HepG2 (cell line): ENCODE data around the gene CREB3. TPM values are rescaled to one million over a fixed set of nuclear protein-coding genes. Genes with fewer than 3 reads are reported as not detected.
A peak's percentile ranks its signal among the peaks of the same experiment; 100 is the strongest.

Source experiments
- ATAC-seq: fragments of 200-7000 bp; cut with Tn5 transposase; 3 replicates; pipeline ENCODE4 v1.9.1; 2020; ENCODE audit warnings: mild to moderate bottlenecking, moderate library complexity
- BruUV-seq: library from RNA; stranded (reverse); fragments of 400-500 nt; replicated peaks from 2 replicates; lab custom pipeline; 2021; lab: Mats Ljungman, UMichigan
- CTCF ChIA-PET: fragments of 300-600 bp; formaldehyde crosslinking; extraction: SDS; loops from one replicate; lab custom pipeline; 2021; ENCODE audit warnings: low total read pairs, inconsistent platforms, low intra/inter-chr PET ratio; lab: Yijun Ruan, JAX
- POLR2A ChIA-PET: fragments of 350-600 bp; sonication (Branson Sonifier 250); formaldehyde crosslinking; loops from one replicate; lab custom pipeline; 2020; ENCODE audit warnings: antibody characterized with exemption, inconsistent platforms; lab: Yijun Ruan, JAX
- DNase-seq: peaks from one replicate; pipeline ENCODE4 v3.0.0-alpha.2; 2015; ENCODE audit warnings: low spot score
- FAIRE-seq: peaks from 3 replicates; lab custom pipeline; 2011; peaks lifted over from hg19 to GRCh38; lab: Jason Lieb, UNC
- H2AFZ ChIP-seq: one replicate; pipeline ENCODE4 v1.6.1; 2011; ENCODE audit warnings: low read length, inconsistent platforms
- H3K27ac ChIP-seq: fragments of 300-600 bp; 3 replicates; pipeline ENCODE4 v1.8.0; 2011; ENCODE audit warnings: mixed run types, mild to moderate bottlenecking, mixed read lengths, low read length, inconsistent platforms; ENCODE audit not compliant: insufficient read depth; ENCODE audit errors: extremely low read length
- H3K27me3 ChIP-seq, 2 experiments: fragments of 200-600 bp in 1 of 2; 2 replicates in 1 of 2; 3 replicates in 1 of 2; pipeline versions ENCODE4 v1.6.0 to v1.8.0; 2011; ENCODE audit warnings: low read length in 2 of 2, mild to moderate bottlenecking in 2 of 2, moderate library complexity in 2 of 2, inconsistent platforms in 1 of 2; ENCODE audit not compliant: insufficient read depth in 2 of 2, control insufficient read depth in 1 of 2
- H3K36me3 ChIP-seq, 2 experiments: fragments of 200-600 bp in 1 of 2; replicated peaks in 1 of 2; 2 replicates in 1 of 2; 3 replicates in 1 of 2; pipeline versions ENCODE4 v1.5.1 to v1.8.0; 2011; ENCODE audit warnings: low read length in 2 of 2, inconsistent platforms in 1 of 2; ENCODE audit not compliant: insufficient read depth in 2 of 2, control insufficient read depth in 1 of 2
- H3K4me1 ChIP-seq: 2 replicates; pipeline ENCODE4 v1.5.1; 2012; ENCODE audit warnings: low read length, inconsistent platforms; ENCODE audit not compliant: insufficient read depth
- H3K4me2 ChIP-seq: 2 replicates; pipeline ENCODE4 v1.6.0; 2011; ENCODE audit warnings: low read depth, low read length, inconsistent platforms
- H3K4me3 ChIP-seq, 3 experiments: fragments of 200-600 bp in 1 of 3; sonication (generic), shearing (Covaris generic) in 1 of 3; replicated peaks in 1 of 3; 2 replicates each; pipeline ENCODE4 v1.5.1; 2011 to 2016; ENCODE audit warnings: low read length in 3 of 3, inconsistent platforms in 2 of 3, low read depth in 2 of 3, mild to moderate bottlenecking in 2 of 3, control low read depth in 1 of 3, mixed read lengths in 1 of 3; ENCODE audit not compliant: insufficient read depth in 1 of 3
- H3K79me2 ChIP-seq: one replicate; pipeline ENCODE4 v1.6.1; 2011; ENCODE audit warnings: low read length, inconsistent platforms; ENCODE audit not compliant: insufficient read depth
- H3K9ac ChIP-seq: 2 replicates; pipeline ENCODE4 v1.6.0; 2011; ENCODE audit warnings: mild to moderate bottlenecking, low read depth, low read length, inconsistent platforms; ENCODE audit not compliant: insufficient read depth
- H3K9me3 ChIP-seq: 2 replicates; pipeline ENCODE4 v1.5.1; 2012; ENCODE audit warnings: mild to moderate bottlenecking, low read length
- H4K20me1 ChIP-seq: 2 replicates; pipeline ENCODE4 v1.6.0; 2011; ENCODE audit warnings: inconsistent platforms, mild to moderate bottlenecking, low read length, moderate library complexity; ENCODE audit not compliant: insufficient read depth
- MYC ChIP-seq: sonication (generic); formaldehyde crosslinking; IDR thresholded peaks from 2 replicates; pipeline ENCODE4 v1.9.0; 2021; ENCODE audit warnings: missing genetic modification reagents, borderline replicate concordance
- NONO ChIP-seq, 2 experiments: fragments of 450-650 bp in 1 of 2; sonication (generic) in 1 of 2; formaldehyde crosslinking in 1 of 2; IDR thresholded peaks in 1 of 2; conservative IDR thresholded peaks in 1 of 2; 2 replicates each; pipeline versions ENCODE4 v1.6.1 to v1.8.0; 2017 to 2022; ENCODE audit warnings: mild to moderate bottlenecking in 1 of 2, missing genetic modification reagents in 1 of 2, moderate library complexity in 1 of 2
- RBFOX2 ChIP-seq: fragments of 200-400 bp; formaldehyde crosslinking; IDR thresholded peaks from 2 replicates; pipeline ENCODE4 v1.6.1; 2017; ENCODE audit warnings: low read depth, mild to moderate bottlenecking, low read length
- RBM22 ChIP-seq: fragments of 200-400 bp; formaldehyde crosslinking; optimal IDR thresholded peaks from 2 replicates; pipeline ENCODE3; 2017; ENCODE audit warnings: mild to moderate bottlenecking, low read length, moderate library complexity
- ZBTB20 ChIP-seq: sonication (generic); formaldehyde crosslinking; IDR thresholded peaks from 2 replicates; pipeline ENCODE4 v1.8.1; 2023; ENCODE audit warnings: missing genetic modification reagents, low read depth, mild to moderate bottlenecking, borderline replicate concordance
- WGBS: methylation state at CpG from one replicate; pipeline ENCODE4 v1.1.6; 2017; ENCODE audit warnings: low lambda C conversion rate; 5-methylcytosine and 5-hydroxymethylcytosine counted together
- in situ Hi-C: cut with HindIII; loops from 2 replicates; pipeline ENCODE4 v1.10.0; 2017; ENCODE audit warnings: low pct_unique_long_range_greater_than_20kb; ENCODE audit not compliant: extremely low pct_ligation_motif_present
- intact Hi-C: fragments of 100-400 bp; cut with micrococcal nuclease; formaldehyde crosslinking; loops from one replicate; pipeline ENCODE4 v1.10.0; 2022; ENCODE audit not compliant: unreplicated experiment
- polyA plus RNA-seq, 8 experiments: library from polyadenylated mRNA; depleted of rRNA in 3 of 8; stranded (reverse) in 7 of 8; unstranded in 1 of 8; fragments of >200 nt; fragmentation: Illumina TruSeq in 4 of 8; extraction: Trizol in 4 of 8; gene quantifications; 2 replicates each; pipeline versions ENCODE4 v1.2.1 to v1.2.3, GENCODE V29; 2011 to 2016; ENCODE audit warnings: low read depth in 4 of 8, missing spikeins in 1 of 8, mixed read lengths in 1 of 8; ENCODE audit not compliant: insufficient read depth in 1 of 8
- total RNA-seq, 5 experiments: library from RNA; depleted of rRNA; stranded (reverse); fragments of >200 nt; fragmentation: Illumina TruSeq; extraction: Trizol; gene quantifications; 2 replicates each; pipeline ENCODE4 v1.2.3, GENCODE V29; 2016; ENCODE audit warnings: low read depth in 1 of 5

Gene CREB3
- total and polyA plus RNA-seq, 2 of the 13 experiments (the other 11 are each of a cell fraction or from before 2014, with no cell fraction given): 11.1 to 34.2 TPM

GRCh38 chr9:35740243-35740642 lies 7.8 kb downstream of the CREB3 start:
- H3K4me1 ChIP-seq: peaks cover 11% of the 10 kb centered on the region
- peaks cover 7% of the 10 kb centered on the region for H4K20me1 ChIP-seq
- no peak overlapping the region for H2AFZ ChIP-seq
- FAIRE-seq (no peak), ATAC-seq (no peak), DNase-seq (no peak)
- no peaks in the 10 kb centered on the region for H3K27me3 ChIP-seq
- no peak overlapping the region for H3K4me3 ChIP-seq
- peaks cover 18% of the 10 kb centered on the region for H3K79me2 ChIP-seq
- H3K4me2 ChIP-seq: no peak overlapping the region
- H3K9me3 ChIP-seq: no peaks in the 10 kb centered on the region
- WGBS: 71% methylated on average over 2 of the region's 6 CpGs
- no peak for TF ChIP-seq MYC (CRISPR knock-in tag)
- no peak for TF ChIP-seq ZBTB20 (CRISPR knock-in tag)
- peak; percentile 14 for TF ChIP-seq RBM22
- peak; percentile 39; the same call in 1 of the 2 replicates for TF ChIP-seq RBFOX2
- in situ Hi-C loops (no loop called here), intact Hi-C loops (no loop called here)
- peaks cover 53 to 94% of the 10 kb centered on the region in 2 experiments for H3K36me3 ChIP-seq
- no peak overlapping the region for H3K9ac ChIP-seq
- ChIA-PET CTCF (no interaction called here), POLR2A (interaction anchor here (1.3 to 2.5 kb wide), 2 partner anchors 8 kb away, joined by 6 to 11 read pairs; partner anchors contain the start of genes CREB3, GBA2, RGP1 and TLN1)
- no TSS peak for BruUV-seq
- no peak overlapping the region for H3K27ac ChIP-seq

- CTCF ChIA-PET: no interaction called here
- peaks cover 48 to 79% of the 10 kb centered on the region in 2 experiments for H3K36me3 ChIP-seq
- in situ Hi-C loops: no loop called here
These were observed 9.3 kb downstream of the CREB3 start for GRCh38 chr9:35741740-35742139.

More at GRCh38 chr9:35741740-35742139, 9.3 kb downstream of the CREB3 start:
- peaks cover 33% of the 10 kb centered on the region for H3K79me2 ChIP-seq
- ATAC-seq (no peak), FAIRE-seq (no peak)
- H3K9ac ChIP-seq: no peak overlapping the region
- WGBS: 94% methylated on average over 7 of the region's 7 CpGs
- H3K27ac ChIP-seq: no peak overlapping the region
- TF ChIP-seq RBFOX2: peak; percentile 49; the same call in 1 of the 2 replicates
- no peak for TF ChIP-seq NONO (IDR thresholded peaks at IDR 0.05)
- TF ChIP-seq NONO (CRISPR knock-in tag; conservative IDR thresholded peaks at IDR 0.05): no peak
- TF ChIP-seq, all 625 proteins: peak for 1
- no peaks in the 10 kb centered on the region for H3K27me3 ChIP-seq
- no peak overlapping the region for H3K4me3 ChIP-seq
- H2AFZ ChIP-seq: no peak overlapping the region
- DNase-seq: no peak
- POLR2A ChIA-PET: interaction anchor here (2.5 kb wide), 1 partner anchor 10 kb away, joined by 11 read pairs; the partner anchor contains the start of genes CREB3 and TLN1
- no peak overlapping the region for H3K4me2 ChIP-seq
- peaks cover 19% of the 10 kb centered on the region for H4K20me1 ChIP-seq
- BruUV-seq: no TSS peak
- H3K9me3 ChIP-seq: no peaks in the 10 kb centered on the region
- intact Hi-C loops: no loop called here
- H3K4me1 ChIP-seq: peaks cover 23% of the 10 kb centered on the region
